Endothelial cell of umbilical vein (primary cell): ENCODE measurements around the gene DCAF6. TPM values are rescaled to one million over a fixed set of nuclear protein-coding genes. Genes with fewer than 3 reads are reported as not detected.

Experiments
- BruUV-seq: library from RNA; stranded (reverse); fragments of 400-500 nt; replicated peaks from 2 replicates; lab custom pipeline; 2021; lab: Mats Ljungman, UMichigan
- CTCF ChIA-PET: fragments of 300-600, 350-600 bp; sonication (Branson Sonifier 250); formaldehyde crosslinking; loops from one replicate; lab custom pipeline; 2021; ENCODE audit warnings: antibody characterized with exemption, inconsistent platforms; lab: Charles Lee
- POLR2A ChIA-PET: fragments of 300-600, 350-600 bp; sonication (Branson Sonifier 250); formaldehyde crosslinking; loops from one replicate; lab custom pipeline; 2021; ENCODE audit warnings: antibody characterized with exemption, inconsistent platforms; lab: Charles Lee
- DNase-seq: peaks from one replicate; pipeline ENCODE4 v3.0.0-alpha.2; 2011; ENCODE audit warnings: low read depth, low spot score
- FAIRE-seq: peaks from 2 replicates; lab custom pipeline; 2011; peaks lifted over from hg19 to GRCh38; lab: Jason Lieb, UNC
- H2AFZ ChIP-seq: 2 replicates; pipeline ENCODE4 v1.6.0; 2012; ENCODE audit warnings: low read depth, low read length, control low read depth, inconsistent platforms
- H3K27ac ChIP-seq: 2 replicates; pipeline ENCODE4 v1.5.1; 2011; ENCODE audit warnings: low read depth, mild to moderate bottlenecking, control low read depth, low read length, moderate library complexity; ENCODE audit not compliant: insufficient read depth
- H3K27me3 ChIP-seq, 2 experiments: 2 replicates each; pipeline versions ENCODE4 v1.6.0 to v1.6.1; 2011; ENCODE audit warnings: low read length in 2 of 2, mixed read lengths in 1 of 2; ENCODE audit not compliant: control insufficient read depth in 2 of 2, insufficient read depth in 2 of 2
- H3K36me3 ChIP-seq, 2 experiments: 2 replicates in 1 of 2; 3 replicates in 1 of 2; pipeline ENCODE4 v1.5.1; 2011; ENCODE audit warnings: low read length in 2 of 2, mild to moderate bottlenecking in 1 of 2, moderate library complexity in 1 of 2; ENCODE audit not compliant: control insufficient read depth in 2 of 2, insufficient read depth in 2 of 2; ENCODE audit errors: extremely low read depth in 1 of 2
- H3K4me1 ChIP-seq: 3 replicates; pipeline ENCODE4 v1.5.1; 2011; ENCODE audit warnings: mild to moderate bottlenecking, low read length; ENCODE audit not compliant: control insufficient read depth, insufficient read depth; ENCODE audit errors: extremely low read depth
- H3K4me2 ChIP-seq: 2 replicates; pipeline ENCODE4 v1.6.1; 2011; ENCODE audit warnings: low read length, control low read depth, mixed read lengths; ENCODE audit not compliant: insufficient read depth
- H3K4me3 ChIP-seq, 3 experiments: fragments of 200-600 bp in 1 of 3; sonication (generic), shearing (Covaris generic) in 1 of 3; replicated peaks in 1 of 3; 2 replicates each; pipeline ENCODE4 v1.5.1; 2011 to 2016; ENCODE audit warnings: control low read depth in 3 of 3, low read length in 3 of 3, mild to moderate bottlenecking in 2 of 3, inconsistent platforms in 1 of 3, low read depth in 1 of 3, moderate library complexity in 1 of 3; ENCODE audit not compliant: insufficient read depth in 1 of 3
- H3K79me2 ChIP-seq: 2 replicates; pipeline ENCODE4 v1.6.0; 2012; ENCODE audit warnings: low read length, inconsistent platforms; ENCODE audit not compliant: control insufficient read depth, insufficient read depth
- H3K9ac ChIP-seq: replicated peaks from 2 replicates; pipeline ENCODE3; 2011; ENCODE audit warnings: low read length, control low read depth; ENCODE audit not compliant: insufficient read depth; ENCODE audit errors: extremely low read depth
- H3K9me1 ChIP-seq: replicated peaks from 3 replicates; pipeline ENCODE4 v1.6.0; 2011; ENCODE audit warnings: mild to moderate bottlenecking, low read length; ENCODE audit not compliant: control insufficient read depth, insufficient read depth; ENCODE audit errors: extremely low read depth
- H3K9me3 ChIP-seq: replicated peaks from 2 replicates; pipeline ENCODE4 v1.5.1; 2012; ENCODE audit warnings: low read length, inconsistent platforms; ENCODE audit not compliant: control insufficient read depth, insufficient read depth
- H4K20me1 ChIP-seq: replicated peaks from 2 replicates; pipeline ENCODE3; 2011; ENCODE audit warnings: mild to moderate bottlenecking, low read length; ENCODE audit not compliant: control insufficient read depth, insufficient read depth; ENCODE audit errors: extremely low read depth
- CTCF ChIP-seq, 2 donors: IDR thresholded peaks; 1 replicate in 1 of 2; 2 replicates in 1 of 2; pipeline ENCODE4 v1.5.1; 2011; ENCODE audit warnings: low read length in 2 of 2, mild to moderate bottlenecking in 2 of 2, moderate library complexity in 2 of 2, control low read depth in 1 of 2, inconsistent platforms in 1 of 2, low read depth in 1 of 2; ENCODE audit not compliant: insufficient read depth in 1 of 2; ENCODE audit errors: extremely low read depth in 1 of 2
- EZH2 ChIP-seq: IDR thresholded peaks from 2 replicates; pipeline ENCODE4 v1.6.1; 2012; ENCODE audit warnings: borderline replicate concordance, low read depth, mild to moderate bottlenecking, moderate library complexity, low read length, inconsistent platforms; ENCODE audit not compliant: severe bottlenecking
- FOS ChIP-seq: IDR thresholded peaks from 2 replicates; pipeline ENCODE4 v1.6.1; 2011; ENCODE audit warnings: mild to moderate bottlenecking, low read length, moderate library complexity, borderline replicate concordance; ENCODE audit not compliant: insufficient read depth
- GATA2 ChIP-seq: IDR thresholded peaks from 2 replicates; pipeline ENCODE4 v1.7.0; 2011; ENCODE audit warnings: low read depth, mild to moderate bottlenecking, moderate library complexity, mixed read lengths, low read length; ENCODE audit not compliant: insufficient read length, insufficient read depth
- JUN ChIP-seq: IDR thresholded peaks from 2 replicates; pipeline ENCODE4 v1.6.1; 2011; ENCODE audit warnings: borderline replicate concordance, low read depth; ENCODE audit not compliant: insufficient read length, insufficient read depth
- MAX ChIP-seq: IDR thresholded peaks from 2 replicates; pipeline ENCODE4 v1.6.1; 2011; ENCODE audit not compliant: insufficient read depth, insufficient read length
- MYC ChIP-seq: IDR thresholded peaks from one replicate; pipeline ENCODE4 v1.6.1; 2011; ENCODE audit warnings: mild to moderate bottlenecking, low read depth, low read length
- POLR2A ChIP-seq: IDR thresholded peaks from 2 replicates; pipeline ENCODE4 v1.6.1; 2012; ENCODE audit warnings: low read depth, mild to moderate bottlenecking, control low read depth, low read length
- POLR2AphosphoS5 ChIP-seq: IDR thresholded peaks from 2 replicates; pipeline ENCODE4 v1.6.1; 2012; ENCODE audit warnings: low read depth, mild to moderate bottlenecking, control low read depth, low read length, moderate library complexity; ENCODE audit not compliant: insufficient read depth
- dilution Hi-C: fragments of 300-500 bp; cut with MboI; formaldehyde crosslinking; loops from one replicate; pipeline ENCODE4 v1.15.0; 2019; ENCODE audit warnings: low sequenced_read_pairs; ENCODE audit not compliant: extremely low pct_ligation_motif_present
- intact Hi-C: fragments of 100-400 bp; cut with micrococcal nuclease; formaldehyde crosslinking; loops from one replicate; pipeline ENCODE4 v1.10.0; 2022
- polyA plus RNA-seq, 4 experiments: library from polyadenylated mRNA; depleted of rRNA in 3 of 4; stranded (reverse) in 3 of 4; unstranded in 1 of 4; fragments of >200 nt; gene quantifications; 2 replicates each; pipeline versions ENCODE4 v1.2.1 to v1.2.3, GENCODE V29; 2011 to 2012; ENCODE audit warnings: missing spikeins in 1 of 4
- total RNA-seq: library from RNA; stranded (reverse); gene quantifications from 2 replicates; pipeline ENCODE4 v1.2.3, GENCODE V29; 2021

DCAF6 gene
- total and polyA plus RNA-seq, 2 donors (not counting 3 experiments of a cell fraction or from before 2014, with no cell fraction given), result 28.6 to 39.4 TPM

- no peaks in the 10 kb centered on the region for H3K9me3 ChIP-seq
- no TSS peak for BruUV-seq
- FAIRE-seq (no peak), DNase-seq (no peak)
- no peak overlapping the region for H3K27ac ChIP-seq
- no peak overlapping the region for H3K4me3 ChIP-seq
- no peak for TF ChIP-seq POLR2AphosphoS5
- TF ChIP-seq EZH2, result no peak
- TF ChIP-seq POLR2A, result no peak
- TF ChIP-seq GATA2, result no peak
- no peak for TF ChIP-seq JUN
- TF ChIP-seq CTCF (IDR thresholded peaks at IDR 0.05; ENCODE audit: extremely low read depth in 1 of 2, insufficient read depth in 1 of 2, low read depth in 1 of 2, low read length in 2 of 2), result no peak
- TF ChIP-seq MAX, result no peak
- TF ChIP-seq MYC, result no peak
- no peak for TF ChIP-seq FOS
- H3K9ac ChIP-seq, result no peak overlapping the region
- H3K9me1 ChIP-seq, result no peaks in the 10 kb centered on the region
- H3K79me2 ChIP-seq, result no peaks in the 10 kb centered on the region
- dilution Hi-C loops, result no loop called here
- no peaks in the 10 kb centered on the region for H3K4me1 ChIP-seq
- intact Hi-C loops, result no loop called here
- no peaks in the 10 kb centered on the region for H3K27me3 ChIP-seq
- H2AFZ ChIP-seq, result no peak overlapping the region
- H3K36me3 ChIP-seq, result no peaks in the 10 kb centered on the region
- H4K20me1 ChIP-seq, result peaks cover 6% of the 10 kb centered on the region
- POLR2A ChIA-PET, result no interaction called here
- CTCF ChIA-PET, result interaction anchor here (1.6 kb wide), 1 partner anchor 14 kb away, joined by 4 read pairs; no protein-coding TSS in a partner anchor
- no peak overlapping the region for H3K4me2 ChIP-seq
These were observed 48.5 kb downstream of the DCAF6 start for GRCh38 chr1:167984886-167985489.
